ENCODE data around the gene EMSY.

DNA sequence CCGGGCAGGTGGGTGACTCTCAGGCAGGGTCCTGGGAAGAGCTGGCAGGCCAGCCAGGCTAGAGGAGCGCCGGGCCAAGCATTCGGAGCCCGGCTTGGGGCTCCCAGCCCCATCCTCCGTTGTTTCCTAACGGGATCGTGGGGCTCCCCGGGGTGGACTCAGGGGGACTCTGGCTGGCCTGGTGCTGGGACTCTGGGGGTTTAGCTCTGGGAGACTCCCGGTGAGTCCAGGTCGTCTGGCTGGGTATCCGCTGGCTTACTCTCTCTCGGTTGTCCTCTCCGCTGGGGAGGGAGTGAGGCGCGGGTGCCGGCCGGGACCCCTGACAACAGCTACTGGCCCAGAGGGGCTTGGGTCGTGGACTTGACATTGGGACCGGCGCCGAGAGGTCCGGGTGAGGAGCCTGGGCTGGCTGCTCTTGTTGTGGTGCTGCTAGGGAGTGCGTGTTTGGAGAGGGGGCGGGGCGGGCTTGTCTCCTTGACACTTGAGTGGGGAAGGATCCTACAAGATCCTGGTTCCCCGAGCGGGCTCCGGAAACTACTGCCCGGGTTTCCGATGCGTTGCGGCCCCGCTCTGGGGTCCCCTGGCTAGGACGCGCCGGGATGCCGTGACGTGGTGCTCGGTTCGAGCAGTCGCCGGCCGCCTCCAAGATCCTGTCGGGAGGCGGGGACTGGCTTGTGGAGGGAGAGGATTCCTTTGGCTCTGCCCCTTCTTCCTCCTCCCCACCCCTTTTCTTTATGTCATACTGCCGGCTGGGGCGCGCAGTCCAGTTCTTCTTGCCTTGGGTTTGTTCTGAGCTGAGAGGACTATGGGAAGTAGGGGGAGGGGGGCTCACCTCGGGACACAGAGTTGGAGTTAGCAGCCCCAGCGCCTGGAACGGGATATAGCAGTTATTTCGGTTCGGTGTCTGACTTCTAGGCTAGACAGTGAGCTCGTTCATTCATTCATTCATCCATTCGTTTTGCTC lies 585 bp downstream of the EMSY start:
- TF ChIP-seq PLRG1 (conservative IDR thresholded peaks at IDR 0.05) (no peak), MBNL3 (CRISPR knock-in tag; conservative IDR thresholded peaks at IDR 0.05) (no peak), SMC3 (IDR thresholded peaks at IDR 0.05; ENCODE audit: low read length) (no peak)
- TF ChIP-seq, protein P1, sequence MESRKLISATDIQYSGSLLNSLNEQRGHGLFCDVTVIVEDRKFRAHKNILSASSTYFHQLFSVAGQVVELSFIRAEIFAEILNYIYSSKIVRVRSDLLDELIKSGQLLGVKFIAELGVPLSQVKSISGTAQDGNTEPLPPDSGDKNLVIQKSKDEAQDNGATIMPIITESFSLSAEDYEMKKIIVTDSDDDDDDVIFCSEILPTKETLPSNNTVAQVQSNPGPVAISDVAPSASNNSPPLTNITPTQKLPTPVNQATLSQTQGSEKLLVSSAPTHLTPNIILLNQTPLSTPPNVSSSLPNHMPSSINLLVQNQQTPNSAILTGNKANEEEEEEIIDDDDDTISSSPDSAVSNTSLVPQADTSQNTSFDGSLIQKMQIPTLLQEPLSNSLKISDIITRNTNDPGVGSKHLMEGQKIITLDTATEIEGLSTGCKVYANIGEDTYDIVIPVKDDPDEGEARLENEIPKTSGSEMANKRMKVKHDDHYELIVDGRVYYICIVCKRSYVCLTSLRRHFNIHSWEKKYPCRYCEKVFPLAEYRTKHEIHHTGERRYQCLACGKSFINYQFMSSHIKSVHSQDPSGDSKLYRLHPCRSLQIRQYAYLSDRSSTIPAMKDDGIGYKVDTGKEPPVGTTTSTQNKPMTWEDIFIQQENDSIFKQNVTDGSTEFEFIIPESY (CRISPR knock-in tag; IDR thresholded peaks at IDR 0.05), result no peak
- TF ChIP-seq, protein P2, sequence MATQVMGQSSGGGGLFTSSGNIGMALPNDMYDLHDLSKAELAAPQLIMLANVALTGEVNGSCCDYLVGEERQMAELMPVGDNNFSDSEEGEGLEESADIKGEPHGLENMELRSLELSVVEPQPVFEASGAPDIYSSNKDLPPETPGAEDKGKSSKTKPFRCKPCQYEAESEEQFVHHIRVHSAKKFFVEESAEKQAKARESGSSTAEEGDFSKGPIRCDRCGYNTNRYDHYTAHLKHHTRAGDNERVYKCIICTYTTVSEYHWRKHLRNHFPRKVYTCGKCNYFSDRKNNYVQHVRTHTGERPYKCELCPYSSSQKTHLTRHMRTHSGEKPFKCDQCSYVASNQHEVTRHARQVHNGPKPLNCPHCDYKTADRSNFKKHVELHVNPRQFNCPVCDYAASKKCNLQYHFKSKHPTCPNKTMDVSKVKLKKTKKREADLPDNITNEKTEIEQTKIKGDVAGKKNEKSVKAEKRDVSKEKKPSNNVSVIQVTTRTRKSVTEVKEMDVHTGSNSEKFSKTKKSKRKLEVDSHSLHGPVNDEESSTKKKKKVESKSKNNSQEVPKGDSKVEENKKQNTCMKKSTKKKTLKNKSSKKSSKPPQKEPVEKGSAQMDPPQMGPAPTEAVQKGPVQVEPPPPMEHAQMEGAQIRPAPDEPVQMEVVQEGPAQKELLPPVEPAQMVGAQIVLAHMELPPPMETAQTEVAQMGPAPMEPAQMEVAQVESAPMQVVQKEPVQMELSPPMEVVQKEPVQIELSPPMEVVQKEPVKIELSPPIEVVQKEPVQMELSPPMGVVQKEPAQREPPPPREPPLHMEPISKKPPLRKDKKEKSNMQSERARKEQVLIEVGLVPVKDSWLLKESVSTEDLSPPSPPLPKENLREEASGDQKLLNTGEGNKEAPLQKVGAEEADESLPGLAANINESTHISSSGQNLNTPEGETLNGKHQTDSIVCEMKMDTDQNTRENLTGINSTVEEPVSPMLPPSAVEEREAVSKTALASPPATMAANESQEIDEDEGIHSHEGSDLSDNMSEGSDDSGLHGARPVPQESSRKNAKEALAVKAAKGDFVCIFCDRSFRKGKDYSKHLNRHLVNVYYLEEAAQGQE (IDR thresholded peaks at IDR 0.05; ENCODE audit: borderline replicate concordance in 1 of 2, low read depth in 1 of 2, low read length in 2 of 2), result no peak
